Fibroblast of skin of abdomen (primary cell): Measurements from ENCODE around the gene GLCCI1.

Source experiments
- DNase-seq: peaks from one replicate; pipeline ENCODE4 v3.0.0-alpha.2; 2013

The GLCCI1 gene

DNA sequence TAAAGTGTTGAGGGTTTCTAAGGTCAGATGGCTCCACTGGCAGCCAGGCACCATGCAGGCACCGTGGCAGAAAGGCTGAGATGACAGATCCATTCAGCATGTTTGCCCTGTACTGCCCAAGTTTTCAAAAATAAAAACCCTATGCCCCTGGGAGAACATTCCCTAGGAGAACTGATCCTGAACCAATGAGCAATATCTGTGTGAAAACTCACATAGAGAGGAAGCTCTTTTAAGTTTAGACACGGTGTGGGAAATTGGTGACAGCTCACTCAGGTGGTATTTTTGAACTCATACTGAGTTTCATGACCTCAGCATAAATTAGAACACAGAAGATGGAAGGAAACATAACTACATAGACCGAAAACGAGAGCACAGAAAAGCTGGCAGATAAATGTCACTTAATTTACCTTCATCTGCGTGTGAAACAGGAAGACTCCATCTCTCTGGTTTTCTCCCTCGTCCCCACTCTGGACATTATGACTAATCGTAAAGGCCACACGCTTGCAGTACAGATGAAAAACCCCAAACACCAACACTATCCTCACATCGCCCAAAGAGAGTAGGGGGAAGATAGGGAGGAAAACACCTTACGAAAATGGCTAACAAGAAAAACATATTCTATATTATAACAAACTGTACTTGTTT is 165.6 kb downstream of the GLCCI1 start:
- no peak for DNase-seq

DNA sequence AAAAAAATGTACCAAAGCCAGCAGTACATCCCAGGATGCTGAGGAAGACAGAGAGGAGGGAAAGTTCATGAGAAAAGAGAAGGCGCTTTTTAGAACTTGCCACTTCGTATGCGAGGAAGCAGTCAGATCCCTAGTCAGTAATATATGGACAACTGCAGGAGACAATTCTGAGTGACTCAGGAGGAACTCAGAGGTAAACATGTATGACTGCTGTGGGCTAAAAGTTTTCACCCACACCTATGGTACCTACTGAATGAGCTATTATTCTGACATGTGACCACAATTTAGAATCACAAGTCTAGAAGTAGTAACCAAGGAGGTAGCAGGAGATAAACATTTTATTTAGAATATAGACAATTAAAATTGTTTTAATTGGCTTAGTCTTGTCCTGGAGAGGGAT is 166.8 kb downstream of the GLCCI1 start:
- no peak for DNase-seq

GRCh38 chr7:8136051-8136730 is 167.6 kb downstream of the GLCCI1 start:
- no peak for DNase-seq
